OCI-LY3 (cell line): Measurements from ENCODE around the gene ZC3H14.

Source experiments
- EZH2phosphoT487 ChIP-seq: fragments of 200-600 bp; shearing (Covaris generic); IDR thresholded peaks from 2 replicates; pipeline ENCODE4 v1.6.1; 2018; ENCODE audit warnings: antibody characterized with exemption, mixed run types, low read depth
- TF ChIP-seq, protein P1 (sequence below): fragments of 200-600, 300-600 bp; sonication (generic); IDR thresholded peaks from 2 replicates; pipeline ENCODE4 v1.5.1; 2014; ENCODE audit warnings: antibody characterized with exemption, low read length, low read depth

DNA sequence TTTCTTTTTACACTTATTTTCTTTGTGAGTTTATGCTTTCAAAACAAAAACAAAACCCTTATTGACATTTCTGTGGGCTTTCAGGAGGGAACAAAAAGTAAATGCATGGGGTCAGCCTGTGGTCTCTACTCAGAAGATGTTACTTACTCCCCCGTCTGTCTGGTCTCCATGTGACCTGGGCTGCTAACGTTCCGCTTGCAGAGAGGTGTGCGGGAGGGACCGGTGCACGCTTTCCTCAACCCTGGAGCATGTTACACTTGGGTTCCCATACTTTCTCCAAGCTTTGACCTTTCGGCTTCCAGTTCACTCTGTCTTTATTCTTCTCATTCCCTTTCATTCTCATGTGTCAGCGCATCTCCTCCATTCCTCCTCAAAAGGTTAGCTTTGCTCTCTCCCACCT lies 36.5 kb downstream of the ZC3H14 start:
- TF ChIP-seq, protein P1, sequence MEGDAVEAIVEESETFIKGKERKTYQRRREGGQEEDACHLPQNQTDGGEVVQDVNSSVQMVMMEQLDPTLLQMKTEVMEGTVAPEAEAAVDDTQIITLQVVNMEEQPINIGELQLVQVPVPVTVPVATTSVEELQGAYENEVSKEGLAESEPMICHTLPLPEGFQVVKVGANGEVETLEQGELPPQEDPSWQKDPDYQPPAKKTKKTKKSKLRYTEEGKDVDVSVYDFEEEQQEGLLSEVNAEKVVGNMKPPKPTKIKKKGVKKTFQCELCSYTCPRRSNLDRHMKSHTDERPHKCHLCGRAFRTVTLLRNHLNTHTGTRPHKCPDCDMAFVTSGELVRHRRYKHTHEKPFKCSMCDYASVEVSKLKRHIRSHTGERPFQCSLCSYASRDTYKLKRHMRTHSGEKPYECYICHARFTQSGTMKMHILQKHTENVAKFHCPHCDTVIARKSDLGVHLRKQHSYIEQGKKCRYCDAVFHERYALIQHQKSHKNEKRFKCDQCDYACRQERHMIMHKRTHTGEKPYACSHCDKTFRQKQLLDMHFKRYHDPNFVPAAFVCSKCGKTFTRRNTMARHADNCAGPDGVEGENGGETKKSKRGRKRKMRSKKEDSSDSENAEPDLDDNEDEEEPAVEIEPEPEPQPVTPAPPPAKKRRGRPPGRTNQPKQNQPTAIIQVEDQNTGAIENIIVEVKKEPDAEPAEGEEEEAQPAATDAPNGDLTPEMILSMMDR = no peak
- TF ChIP-seq EZH2phosphoT487 = no peak
